AG09309 (cell line): ENCODE results near the gene TPGS1.

Source experiments
- DNase-seq: peaks from one replicate; pipeline ENCODE4 v3.0.0-alpha.2; 2010; ENCODE audit warnings: low read depth
- H3K4me3 ChIP-seq: 2 replicates; pipeline ENCODE4 v1.5.1; 2011; ENCODE audit warnings: mild to moderate bottlenecking, low read depth, low read length, moderate library complexity; ENCODE audit not compliant: control insufficient read depth
- TF ChIP-seq, protein P1 (sequence below): IDR thresholded peaks from 2 replicates; pipeline ENCODE4 v1.5.1; 2011; ENCODE audit warnings: mild to moderate bottlenecking, low read depth, low read length, inconsistent platforms; ENCODE audit not compliant: insufficient read depth, control insufficient read depth; ENCODE audit errors: missing control alignments

Gene TPGS1

DNA sequence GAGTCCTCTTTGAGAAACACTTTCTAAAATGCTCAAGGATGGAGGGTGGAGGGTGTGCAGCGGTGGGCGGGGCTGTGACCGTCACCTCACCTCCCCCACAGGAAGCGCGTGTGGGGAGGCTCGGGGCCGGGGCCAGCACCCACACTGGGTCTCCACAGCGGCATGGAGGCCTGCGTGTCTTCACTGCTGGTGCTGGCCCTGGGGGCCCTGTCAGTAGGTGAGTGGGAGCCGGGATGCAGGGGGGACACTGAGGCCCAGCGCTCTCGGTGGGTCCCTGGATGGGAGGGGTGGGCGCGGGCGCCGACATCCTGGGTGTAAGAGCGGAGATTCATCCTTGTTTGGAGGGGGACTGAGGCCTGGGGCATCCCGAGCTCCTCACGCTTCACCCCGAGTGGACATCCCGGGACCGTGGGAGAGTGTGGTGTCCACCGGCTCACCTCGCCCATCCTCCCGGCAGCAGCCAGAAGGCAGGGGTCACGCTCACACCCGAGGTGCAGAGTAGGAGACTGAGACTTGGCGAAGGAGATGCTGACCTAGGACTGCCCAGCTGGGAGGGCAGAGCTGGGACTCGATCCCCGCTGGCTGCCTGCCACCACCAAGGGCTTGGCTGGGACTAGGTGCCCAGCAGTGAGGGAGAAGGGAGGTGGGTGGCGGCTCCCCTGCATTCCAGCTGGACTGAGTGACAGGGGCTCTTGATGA, 36.8 kb downstream of the TPGS1 start, which contains the start of gene GZMM:
TSS of gene GZMM (plus strand) at position 144 of the 699 bp plus-strand sequence. CDS start at position 163, 19 bp downstream.
- no peak for DNase-seq
- no peak within 1 kb of the TSS for H3K4me3 ChIP-seq
- TF ChIP-seq, protein P1, sequence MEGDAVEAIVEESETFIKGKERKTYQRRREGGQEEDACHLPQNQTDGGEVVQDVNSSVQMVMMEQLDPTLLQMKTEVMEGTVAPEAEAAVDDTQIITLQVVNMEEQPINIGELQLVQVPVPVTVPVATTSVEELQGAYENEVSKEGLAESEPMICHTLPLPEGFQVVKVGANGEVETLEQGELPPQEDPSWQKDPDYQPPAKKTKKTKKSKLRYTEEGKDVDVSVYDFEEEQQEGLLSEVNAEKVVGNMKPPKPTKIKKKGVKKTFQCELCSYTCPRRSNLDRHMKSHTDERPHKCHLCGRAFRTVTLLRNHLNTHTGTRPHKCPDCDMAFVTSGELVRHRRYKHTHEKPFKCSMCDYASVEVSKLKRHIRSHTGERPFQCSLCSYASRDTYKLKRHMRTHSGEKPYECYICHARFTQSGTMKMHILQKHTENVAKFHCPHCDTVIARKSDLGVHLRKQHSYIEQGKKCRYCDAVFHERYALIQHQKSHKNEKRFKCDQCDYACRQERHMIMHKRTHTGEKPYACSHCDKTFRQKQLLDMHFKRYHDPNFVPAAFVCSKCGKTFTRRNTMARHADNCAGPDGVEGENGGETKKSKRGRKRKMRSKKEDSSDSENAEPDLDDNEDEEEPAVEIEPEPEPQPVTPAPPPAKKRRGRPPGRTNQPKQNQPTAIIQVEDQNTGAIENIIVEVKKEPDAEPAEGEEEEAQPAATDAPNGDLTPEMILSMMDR = no peak

DNA sequence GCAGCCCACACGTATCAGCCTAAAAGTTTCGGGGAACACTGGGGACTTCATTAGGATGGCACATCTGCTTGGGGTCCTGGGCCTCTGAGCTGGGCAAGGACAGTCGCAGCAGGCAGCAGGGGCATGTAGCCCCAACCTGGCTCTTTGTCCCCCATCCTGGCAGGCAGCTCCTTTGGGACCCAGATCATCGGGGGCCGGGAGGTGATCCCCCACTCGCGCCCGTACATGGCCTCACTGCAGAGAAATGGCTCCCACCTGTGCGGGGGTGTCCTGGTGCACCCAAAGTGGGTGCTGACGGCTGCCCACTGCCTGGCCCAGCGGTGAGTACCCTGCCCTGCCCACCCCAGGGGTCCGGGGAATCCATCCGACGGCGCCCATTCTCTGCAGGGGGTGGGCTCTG, 39.8 kb downstream of the TPGS1 start:
- DNase-seq = no peak
- no peak overlapping the region for H3K4me3 ChIP-seq
- TF ChIP-seq, protein P1 = no peak

DNA sequence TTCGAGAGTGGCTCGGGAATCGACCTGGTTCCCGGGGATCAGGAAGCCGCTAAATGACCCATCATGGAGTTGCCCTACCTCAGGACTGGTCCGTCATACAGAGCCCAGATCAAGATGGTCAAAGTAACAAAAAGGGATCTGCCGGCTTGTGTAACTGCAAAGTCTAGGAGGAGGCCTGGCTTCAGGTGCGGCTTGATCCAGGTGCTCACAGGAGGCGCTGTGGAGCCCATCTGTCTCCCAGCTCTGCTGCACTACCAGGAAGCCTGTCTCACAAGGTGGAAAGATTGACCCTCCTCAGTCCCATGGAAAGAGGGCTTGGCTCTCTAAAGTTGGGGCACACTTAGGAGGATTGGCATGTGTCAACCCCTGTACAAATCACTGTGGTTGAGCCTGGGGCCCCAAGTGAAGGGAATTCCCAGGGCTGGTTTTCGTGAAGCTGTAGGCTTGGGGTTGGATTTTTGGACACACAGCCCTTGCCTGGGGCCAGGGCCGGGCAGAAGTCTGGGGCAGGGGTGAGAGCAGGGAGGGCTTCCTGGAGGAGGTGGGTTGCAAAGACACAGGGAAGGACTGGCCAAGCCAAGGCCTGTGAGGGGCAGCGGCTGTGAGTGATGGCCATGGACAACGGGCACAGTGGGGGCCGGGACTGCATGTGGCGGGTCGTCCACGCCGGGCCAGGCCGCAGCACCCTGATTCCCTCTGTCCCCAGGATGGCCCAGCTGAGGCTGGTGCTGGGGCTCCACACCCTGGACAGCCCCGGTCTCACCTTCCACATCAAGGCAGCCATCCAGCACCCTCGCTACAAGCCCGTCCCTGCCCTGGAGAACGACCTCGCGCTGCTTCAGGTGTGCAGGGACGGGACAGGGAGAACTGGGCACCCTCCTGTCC, 40.8 kb downstream of the TPGS1 start:
- TF ChIP-seq, protein P1 = no peak
- no peak for DNase-seq
- no peak overlapping the region for H3K4me3 ChIP-seq

DNA sequence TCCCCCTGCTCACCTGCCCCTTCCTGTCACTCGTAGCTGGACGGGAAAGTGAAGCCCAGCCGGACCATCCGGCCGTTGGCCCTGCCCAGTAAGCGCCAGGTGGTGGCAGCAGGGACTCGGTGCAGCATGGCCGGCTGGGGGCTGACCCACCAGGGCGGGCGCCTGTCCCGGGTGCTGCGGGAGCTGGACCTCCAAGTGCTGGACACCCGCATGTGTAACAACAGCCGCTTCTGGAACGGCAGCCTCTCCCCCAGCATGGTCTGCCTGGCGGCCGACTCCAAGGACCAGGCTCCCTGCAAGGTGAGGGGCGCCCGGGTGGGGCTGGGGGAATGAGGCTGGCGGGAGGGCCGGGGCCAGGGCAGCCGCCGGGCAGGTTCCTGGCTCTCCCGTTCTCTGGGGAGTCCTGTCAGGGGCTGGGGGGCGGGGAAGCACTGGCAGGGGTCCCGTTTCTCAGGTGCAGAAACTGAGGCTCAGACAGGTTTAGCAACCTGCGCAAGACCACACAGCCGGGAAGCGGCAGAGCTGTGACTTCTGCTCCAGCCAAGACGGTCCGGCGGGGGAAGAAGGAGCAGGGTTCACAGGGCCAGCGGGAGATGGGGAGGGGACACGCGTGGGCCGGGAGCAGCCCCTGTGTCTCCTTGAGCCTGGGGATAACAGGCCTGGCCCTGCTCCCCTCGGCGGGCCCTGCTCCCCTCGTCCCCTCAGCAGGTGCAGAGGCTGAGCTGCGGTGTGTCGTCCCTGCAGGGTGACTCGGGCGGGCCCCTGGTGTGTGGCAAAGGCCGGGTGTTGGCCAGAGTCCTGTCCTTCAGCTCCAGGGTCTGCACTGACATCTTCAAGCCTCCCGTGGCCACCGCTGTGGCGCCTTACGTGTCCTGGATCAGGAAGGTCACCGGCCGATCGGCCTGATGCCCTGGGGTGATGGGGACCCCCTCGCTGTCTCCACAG, 41.9 kb downstream of the TPGS1 start:
- TF ChIP-seq, protein P1 = no peak
- DNase-seq = no peak
- H3K4me3 ChIP-seq = no peak overlapping the region

DNA sequence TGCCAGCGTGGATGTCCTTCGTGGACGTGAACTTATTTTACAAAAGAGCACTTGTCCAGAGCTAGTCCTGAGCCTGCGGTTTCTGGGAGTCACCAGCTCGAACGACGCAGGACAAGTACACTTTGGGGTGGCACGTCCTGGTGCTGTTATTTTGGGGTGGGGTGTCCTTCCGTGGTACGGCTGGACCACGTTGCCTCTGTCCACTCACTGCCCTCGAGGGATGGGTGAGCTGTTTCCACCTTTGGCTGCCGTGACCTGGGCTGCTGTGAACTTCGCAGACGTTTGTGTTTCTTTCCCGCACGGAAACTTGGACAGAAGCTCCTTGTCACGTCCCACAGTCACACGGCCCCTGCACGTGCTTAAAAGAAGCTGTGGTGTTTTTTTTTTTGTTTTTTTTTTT, 47.5 kb downstream of the TPGS1 start:
- DNase-seq = no peak
- TF ChIP-seq, protein P1 = no peak
- no peak overlapping the region for H3K4me3 ChIP-seq

DNA sequence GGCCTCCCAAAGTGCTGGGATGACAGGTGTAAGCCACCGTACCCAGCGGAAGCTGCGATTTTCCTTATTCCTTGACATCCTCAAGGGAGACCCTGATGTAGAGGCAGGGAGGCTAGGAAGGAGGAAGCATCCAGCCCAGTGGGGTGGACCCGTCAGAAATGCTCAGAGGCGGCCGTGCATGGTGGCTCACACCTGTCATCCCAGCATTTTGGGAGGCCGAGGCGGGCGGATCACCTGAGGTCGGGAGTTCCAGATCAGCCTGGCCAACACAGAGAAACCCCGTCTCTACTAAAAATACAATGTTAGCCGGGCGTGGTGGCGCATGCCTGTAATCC, 48.1 kb downstream of the TPGS1 start:
- TF ChIP-seq, protein P1 = no peak
- no peak for DNase-seq
- no peak overlapping the region for H3K4me3 ChIP-seq
